Medulla oblongata (tissue), 1 donor: ENCODE results near the gene VPS35.
A peak's percentile ranks its signal among the peaks of the same experiment; 100 is the strongest.
"Not testable (repeated sequence)": the region's sequence is repeated elsewhere in the genome, so short reads cannot be mapped to it uniquely, and the experiment has no call there.

Source experiments
- DNase-seq: peaks from one replicate; pipeline ENCODE4 v3.0.0-alpha.2; 2015; ENCODE audit errors: extremely low spot score

Gene VPS35

DNA sequence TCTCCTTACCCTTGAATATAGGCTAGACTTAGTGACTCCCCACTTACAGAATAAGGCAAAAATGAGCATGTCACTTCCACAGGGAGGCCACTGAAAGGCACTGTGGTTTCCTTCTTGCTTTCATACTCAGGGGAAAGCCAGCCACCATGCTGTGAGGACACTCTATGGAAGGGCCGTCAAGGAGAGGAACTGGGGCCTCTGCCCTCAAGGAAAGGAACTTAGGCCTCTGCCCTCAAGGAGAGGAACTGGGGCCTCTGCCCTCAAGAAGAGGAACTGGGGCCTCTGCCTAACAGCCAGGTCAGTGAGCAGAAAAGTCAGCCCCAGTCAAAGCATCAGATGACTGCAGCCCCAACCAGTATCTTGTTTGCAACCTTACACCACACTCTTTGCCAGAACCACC is 30.1 kb downstream of the VPS35 start:
- DNase-seq = peak; percentile 76

DNA sequence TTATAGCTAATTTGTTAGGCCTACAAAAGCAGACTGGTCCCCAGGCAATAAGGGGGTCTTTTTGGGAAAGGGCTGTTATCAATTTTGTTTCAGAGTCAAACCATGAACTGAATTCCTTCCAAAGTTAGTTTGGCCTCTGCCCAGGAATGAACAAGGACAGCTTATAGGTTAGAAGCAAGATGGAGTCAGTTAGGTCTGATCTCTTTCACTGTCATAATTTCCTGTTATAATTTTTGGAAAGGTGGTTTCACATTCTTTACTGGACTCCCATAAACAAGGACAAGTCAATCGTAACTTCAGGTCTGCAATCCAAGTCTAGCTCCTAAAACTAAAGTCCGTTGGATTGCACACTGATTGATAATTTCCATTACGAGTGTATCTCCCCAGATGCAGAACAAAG is 37.7 kb downstream of the VPS35 start:
- DNase-seq = no peak

DNA sequence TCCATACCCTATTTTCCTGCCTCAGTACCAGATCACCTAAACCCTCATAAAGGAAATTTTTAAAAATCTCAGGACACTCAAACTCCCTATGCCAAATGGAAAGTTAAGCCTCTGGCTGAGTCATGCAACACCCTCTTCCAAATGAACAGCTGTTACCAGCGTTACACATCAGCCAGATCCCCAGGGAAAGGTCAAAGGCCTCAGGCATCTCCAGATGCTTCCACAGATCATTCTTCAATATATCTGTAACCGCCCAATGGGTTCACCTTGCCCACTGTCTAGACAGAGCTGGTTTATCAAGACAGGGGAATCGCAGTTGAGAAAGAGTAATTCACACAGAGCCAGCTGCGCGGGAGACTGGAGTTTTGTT is 38.7 kb downstream of the VPS35 start:
- no peak for DNase-seq

DNA sequence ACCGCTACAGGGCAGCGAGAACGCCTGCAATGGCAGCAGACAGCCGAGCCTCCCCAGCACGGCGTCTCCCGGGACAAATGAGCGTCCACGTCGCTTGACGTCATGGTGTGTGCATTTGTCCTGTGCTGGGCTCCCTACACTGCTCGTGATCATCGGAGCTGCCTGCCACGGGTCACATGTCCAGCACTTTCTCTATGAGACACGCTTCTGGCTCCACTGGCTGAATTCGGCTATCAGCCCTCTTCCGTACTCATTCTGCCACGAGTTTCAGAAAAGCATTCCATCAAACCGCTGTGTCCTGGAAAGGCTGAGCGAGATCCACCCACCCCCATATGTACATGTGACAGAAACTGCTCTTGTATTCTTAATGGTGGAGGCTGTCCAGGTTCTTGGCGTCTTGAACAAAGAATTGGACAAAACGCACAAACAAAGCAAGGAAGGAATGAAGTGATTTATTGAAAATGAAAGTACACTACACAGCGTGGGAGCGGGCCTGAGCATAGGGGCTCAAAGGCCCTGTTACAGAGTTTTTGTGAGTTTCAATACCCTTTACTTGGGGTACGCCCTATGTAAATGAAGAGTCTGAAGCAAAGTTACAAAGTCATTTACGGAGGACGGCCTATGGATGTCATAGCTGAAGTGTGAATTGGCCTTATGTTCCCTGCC is 39.3 kb downstream of the VPS35 start:
- peak; percentile 58 for DNase-seq

DNA sequence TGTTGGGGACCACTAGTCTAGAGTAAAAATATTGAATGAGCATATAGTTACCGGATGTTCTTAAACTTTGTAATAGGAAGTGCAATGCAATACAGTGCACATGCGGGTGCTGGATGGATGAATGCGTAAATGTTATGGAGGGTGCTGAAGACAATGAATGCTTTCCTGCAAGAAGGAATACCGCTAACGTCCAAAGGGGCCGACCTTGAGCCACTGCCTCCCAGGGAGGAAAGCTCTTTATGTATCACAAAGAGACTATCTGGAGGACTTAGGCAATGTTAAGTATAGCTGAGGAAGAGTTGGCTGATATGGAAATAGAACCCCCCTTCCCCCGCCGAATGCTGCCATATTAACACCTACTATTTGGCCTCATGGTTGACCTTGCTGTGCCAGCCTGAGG is 40.3 kb downstream of the VPS35 start:
- DNase-seq = no peak

DNA sequence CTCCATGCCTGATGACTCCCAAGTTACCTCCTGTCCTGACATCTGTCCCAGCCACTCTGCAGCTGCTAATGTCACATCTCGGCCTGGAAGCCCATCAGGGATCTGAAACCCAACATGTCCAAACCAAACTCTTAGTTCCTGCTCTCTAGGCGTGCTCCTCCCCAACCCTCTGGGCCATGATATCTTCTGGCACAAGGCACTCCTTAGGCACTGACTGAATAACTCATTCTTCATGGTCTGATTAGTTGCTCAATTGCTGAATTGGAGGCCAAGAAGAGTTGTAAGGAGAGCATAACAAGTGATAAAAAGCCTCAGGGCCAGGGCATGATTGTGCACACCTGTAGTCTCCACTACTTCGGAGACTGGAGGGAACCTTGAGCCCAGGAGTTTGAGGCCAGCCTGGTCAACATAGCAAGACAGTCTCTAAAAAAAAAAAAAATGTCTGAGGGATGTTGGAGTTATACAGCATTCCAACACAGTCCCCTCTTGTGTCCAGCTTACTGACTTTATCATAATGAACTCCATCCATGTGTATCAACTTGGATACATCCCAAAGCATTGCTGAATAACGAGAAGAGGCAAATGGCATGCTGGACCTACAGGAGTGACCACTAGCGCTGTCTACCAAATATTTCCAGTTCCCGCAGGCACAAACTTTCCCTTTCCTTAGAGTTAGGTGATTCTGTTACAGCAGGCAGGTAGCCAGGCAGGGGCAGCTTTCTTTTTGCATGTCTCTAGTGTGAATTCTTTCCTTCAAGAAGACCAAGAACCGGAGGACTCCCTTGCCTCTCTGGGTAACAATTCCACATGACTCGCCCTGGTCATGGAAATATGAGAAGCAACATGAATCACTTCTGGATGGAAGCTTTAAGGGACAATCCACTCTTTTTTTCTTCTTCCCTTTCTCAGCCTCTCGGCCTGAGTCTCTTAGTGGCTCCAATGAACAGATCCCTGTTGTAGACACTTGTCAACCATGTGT is 49.7 kb downstream of the VPS35 start:
- DNase-seq = no peak

DNA sequence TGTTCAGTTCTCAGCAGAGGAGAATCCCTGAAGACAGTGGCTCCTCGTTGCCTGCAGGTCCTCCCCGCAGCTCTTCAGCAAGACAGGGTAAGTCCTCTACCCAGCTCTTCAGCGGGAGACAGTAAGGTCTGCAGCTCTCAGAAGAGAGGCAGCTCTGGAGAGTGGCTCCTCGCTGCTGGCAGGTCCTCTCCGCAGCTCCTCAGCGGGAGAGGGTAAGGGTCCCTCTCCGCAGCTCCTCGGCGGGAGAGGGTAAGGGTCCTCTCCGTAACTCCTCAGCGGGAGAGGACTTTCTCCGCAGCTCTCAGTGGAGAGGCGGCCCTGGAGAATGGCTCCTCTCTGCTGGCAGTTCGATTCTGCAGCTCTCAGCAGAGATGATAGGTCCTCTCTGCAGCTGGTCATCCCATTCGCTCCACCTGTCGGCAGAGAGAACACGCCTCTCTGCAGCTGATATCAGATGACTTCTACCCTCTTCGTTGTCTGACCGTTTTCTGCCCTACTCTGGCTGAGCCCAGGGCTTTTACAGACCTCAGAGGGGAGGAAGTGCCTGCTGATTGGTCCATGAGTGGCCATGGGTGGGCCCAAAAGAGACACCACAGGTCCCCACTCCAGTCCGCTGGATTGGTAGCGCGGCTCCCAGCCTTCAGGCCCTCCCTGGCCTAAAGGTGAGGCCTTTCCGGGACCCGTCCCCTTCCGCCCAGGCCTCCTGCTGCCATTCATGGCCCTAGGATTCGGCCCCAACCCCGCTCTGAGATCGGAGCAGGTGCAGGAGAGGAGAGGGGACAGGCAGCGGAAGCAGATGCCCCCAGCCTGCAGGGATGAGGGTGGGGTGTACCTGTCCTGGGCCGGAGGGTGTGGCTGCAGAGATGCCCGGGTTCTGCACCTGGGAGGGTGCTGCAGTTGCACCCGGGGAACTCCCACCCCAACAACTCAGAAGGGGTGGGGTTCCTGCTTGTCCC is 55.9 kb downstream of the VPS35 start:
- DNase-seq = no peak

DNA sequence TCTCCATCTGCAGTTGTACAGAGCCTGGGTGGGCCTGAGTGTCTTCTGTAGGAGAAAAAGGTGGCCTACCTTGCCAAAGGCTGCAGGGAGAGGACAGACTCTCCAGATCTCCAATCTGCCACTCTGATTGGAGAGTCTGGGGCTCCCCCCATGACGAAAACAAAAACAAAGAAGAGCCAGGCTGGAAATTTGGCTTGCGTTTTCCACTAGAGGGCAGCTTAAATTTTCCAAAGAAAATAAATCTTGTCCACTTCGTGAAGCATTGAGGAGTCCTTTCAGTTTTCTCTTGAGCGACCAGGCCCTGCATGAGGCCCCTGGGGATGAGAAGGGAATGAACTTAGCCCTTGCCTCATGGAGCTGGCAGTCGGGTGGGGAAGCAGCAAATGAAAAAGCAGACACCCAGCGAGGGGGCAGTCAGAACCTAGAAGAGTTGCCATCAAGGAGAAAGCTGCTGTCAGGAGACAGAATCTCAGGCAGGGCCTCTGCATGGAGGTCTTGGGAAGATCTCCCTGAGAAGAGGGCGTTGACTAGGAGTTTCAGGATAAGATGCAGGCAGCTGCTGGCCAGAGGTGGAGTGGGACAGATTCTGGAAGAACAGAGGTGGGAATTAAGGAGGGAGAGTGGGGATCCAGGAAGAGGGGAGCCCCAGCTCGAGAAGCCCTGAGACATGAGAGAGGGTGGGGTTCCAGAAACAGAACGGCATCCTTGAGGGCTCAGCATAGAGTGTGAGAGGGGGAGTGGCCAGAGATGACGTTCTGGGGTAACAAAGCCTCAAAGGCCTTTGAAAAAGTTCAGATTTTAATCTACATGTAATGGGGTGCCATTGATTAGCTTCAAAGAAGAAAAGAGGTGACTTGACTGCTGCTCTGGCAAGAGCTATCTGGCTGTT is 59.4 kb downstream of the VPS35 start:
- DNase-seq = peak; percentile 27

DNA sequence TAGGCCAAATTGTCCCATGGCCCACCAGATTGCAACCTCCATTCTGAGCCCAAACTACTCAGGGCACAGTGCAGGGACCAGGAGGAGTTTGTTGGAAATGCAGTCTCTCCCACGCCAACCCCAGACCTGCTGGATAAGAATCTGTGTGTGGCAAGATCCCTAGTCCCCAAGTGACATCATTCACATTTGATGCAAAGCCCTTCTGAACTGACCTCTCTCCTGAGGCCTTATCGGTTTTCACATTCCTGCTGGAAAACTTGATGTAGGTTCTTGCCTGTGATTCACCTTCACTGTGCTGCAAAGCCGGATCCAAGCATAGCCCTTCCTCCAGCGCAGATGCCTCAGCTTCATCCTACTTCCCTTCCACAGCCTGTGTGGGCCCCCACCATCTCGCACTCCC is 61.2 kb downstream of the VPS35 start:
- DNase-seq = no peak

DNA sequence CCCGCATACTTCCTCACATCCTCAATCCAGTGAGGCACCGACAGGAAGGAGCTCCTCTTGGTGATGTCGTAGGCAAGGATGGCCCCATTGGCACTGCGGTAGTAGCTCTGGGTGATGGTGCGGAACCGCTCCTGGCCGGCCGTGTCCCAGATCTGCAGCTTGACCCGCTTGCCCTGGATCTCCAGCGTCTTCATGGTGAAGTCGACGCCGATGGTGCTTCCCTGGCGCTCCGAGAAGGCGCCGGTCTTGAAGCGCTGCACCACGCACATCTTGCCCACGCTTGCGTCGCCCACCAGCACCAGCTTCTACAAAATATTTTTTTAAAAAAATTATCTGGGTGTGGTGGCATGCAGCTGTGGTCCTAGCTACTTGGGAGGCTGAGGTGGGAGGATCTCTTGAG is 62.3 kb downstream of the VPS35 start:
- DNase-seq = not testable (repeated sequence)

DNA sequence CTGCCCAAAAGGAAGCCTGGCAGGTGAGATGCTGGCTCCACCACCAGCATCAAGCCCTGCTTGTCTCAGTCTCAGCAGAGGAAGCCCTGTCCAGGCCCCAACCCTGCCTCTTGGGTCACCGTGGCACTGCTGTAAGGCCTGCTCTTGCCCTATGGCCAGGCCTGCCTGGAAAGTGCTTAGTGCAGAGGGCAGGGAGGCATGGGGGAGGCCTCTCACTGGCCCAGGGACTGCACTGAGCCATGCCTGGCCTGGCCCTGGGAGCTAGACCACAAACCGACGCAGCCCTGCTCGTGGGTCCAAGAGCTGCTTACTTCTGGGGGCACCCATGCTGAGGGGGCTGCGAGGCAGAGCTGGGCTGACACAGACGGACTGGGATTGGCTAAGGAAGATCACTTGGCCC is 64.1 kb downstream of the VPS35 start:
- DNase-seq = not testable (repeated sequence)

DNA sequence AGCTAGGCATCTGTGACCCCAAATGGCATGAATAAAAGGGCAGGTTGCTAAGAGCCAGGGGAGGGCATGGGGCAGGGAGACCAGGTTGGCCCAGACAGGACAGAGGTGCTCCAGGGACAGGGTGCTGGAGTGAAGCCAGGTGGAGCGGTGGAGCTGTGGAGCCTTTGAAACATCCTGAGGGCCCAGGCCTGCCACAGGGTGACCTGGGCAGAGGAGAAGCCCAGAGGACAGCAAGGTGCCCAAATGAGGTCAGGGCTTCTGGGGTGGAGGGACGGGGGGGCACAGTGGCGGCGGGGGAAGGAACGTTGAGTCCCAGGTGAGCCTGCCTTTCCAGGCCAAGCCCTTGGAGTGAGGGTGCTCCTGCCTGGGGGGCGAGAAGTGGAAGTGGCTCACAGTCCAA is 65.3 kb downstream of the VPS35 start:
- DNase-seq = not testable (repeated sequence)

DNA sequence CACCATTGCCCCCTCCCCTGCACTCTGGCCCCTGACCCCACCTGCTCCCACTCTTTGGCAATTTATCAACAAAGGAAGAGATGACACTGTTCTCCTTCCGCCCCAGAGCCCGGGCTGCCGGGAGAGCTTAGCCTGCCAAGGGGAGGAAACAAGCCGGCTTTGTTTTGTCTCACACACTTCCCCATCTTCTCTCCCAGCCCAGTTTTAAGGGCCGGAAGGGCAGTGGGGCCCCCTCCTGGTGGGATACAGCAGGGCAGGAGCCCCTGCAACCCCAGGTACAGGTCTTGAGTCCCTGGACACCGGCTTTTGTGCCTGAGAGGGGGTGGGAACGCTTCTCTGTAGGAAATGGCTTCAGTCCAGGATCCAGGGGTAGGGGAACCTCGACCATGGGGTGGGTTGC is 65.7 kb downstream of the VPS35 start:
- not testable (repeated sequence) for DNase-seq

DNA sequence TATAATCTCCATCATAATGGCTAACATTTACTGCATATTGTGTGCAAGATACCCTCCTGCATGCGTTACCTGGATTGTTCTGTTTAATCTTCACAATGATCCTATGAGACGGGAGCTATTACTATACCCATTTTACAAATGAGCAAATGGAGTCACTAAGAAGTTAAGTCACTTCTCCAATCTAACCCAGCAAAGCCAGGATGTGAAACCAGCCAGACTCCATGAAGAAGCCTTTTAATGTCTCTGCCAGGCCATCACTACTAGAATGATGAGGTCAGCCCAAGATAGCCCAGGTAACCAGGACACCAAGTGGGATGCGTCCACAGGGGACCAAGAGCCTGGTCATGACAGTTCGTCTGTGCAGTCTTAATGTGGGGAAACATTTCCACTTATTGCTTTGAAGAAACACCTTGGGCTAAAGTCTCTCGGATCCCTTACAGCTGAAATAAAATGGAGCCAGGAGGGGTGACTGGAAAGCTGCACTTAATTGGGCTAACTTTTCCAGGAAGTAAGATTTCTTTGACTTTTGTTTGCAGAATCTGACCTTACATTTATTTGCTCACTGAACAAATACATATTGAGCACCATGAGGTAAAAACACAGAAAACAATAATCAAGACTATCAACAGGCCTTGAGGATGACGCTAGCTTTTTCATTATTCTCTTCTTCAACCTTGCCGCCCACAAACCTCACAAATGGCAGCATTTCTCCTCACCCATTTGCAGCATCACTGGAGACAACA is 66.9 kb downstream of the VPS35 start:
- DNase-seq = no peak

DNA sequence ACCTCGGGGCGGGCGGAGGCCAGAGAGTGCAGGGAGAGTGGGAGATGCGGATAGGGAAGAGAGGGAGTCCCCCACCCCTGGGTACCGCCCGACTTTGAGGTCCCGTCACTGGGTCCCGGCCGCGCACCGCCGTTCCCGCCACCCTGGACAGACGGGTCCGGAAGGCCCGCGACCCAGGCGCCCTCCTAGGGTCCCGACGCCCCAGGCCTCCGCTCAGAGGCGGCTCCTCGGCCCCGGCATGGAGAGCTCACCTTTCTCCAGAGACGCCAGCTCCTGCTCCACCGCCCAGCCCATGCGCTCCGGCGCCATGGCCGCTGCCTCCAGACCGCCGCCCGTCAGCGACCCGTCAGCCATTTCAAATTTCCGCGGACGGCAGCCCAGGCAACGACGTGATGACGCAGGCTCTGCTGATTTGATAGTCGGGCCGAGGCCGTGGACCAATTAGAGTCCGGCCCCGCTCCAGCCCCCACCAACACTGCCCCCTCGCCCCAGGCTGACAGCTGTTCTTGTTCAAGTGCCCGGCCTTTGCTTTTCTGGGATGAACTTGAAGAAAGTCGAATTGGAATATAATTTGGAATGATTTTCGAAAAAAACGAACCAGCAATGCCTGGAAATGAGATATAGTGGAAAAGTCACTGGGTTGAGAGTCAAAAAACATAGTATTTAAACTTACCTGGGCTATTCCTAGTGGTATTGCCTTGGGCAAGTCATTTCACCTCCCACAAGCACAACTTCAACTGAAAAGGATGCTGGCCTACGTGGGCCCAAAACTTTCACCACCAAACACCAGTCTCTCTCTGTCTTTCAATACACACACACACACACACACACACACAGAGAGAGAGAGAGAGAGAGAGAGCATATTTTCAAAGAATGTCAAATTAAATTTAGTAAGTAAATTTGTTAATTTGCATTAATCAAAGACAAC is 67.7 kb downstream of the VPS35 start, which contains the start of gene SHCBP1:
SHCBP1 (minus strand) TSS at position 374 of the 928 bp plus-strand sequence; CDS start at position 354, 20 bp downstream.
- DNase-seq = peak; percentile 86

DNA sequence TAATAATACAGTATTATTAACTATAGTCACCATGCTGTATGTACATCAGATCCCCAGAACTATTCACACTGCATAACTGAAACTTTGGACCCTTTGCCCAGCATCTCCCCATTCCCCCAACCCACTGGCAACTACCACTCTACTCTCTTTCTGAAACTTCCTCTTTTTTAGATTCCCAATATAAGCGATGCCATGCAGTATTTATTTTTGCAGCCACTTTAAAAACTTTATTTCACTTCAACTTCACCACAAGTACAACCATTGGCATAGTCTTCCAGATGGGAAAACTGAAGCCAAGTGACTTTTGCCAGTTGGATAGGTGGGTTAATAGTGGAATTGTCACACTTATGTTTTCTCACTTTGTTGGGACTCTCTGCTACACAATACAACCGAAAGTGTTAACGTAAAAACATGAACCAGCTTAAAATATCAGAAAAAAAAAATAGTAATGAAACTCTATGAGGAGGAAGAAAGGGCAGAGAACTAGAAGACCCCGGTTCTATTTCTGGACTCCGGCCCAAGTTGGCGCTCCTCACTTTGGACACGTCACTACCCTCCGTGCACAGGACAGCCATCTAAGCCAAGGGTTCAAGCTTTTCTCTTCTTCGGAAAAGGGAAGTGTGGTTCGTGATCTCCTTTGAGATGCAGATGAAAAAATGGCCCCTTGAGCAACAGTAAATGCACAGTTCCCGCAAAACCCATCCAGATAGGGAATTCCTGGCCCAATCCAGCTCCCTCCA is 68.5 kb downstream of the VPS35 start:
- peak; percentile 8 for DNase-seq

DNA sequence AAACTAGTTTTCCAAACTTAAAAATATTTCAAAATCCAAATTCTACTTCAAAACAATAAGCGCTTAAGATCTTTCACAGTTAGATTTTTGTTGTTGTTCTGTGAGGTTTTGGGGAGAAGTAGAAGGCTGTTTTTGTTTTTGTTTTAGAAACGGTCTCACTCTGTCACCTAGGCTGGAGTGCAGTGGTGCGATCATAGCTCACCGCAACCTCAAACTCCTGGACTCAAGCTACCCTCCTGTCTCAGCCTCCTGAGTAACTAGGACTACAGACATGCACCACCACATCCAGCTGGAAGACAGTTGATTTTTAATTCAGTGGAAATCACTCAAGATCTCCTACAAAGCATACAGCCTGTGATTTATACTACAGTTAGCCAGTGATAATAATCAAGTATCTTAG is 70.5 kb downstream of the VPS35 start:
- DNase-seq = no peak

DNA sequence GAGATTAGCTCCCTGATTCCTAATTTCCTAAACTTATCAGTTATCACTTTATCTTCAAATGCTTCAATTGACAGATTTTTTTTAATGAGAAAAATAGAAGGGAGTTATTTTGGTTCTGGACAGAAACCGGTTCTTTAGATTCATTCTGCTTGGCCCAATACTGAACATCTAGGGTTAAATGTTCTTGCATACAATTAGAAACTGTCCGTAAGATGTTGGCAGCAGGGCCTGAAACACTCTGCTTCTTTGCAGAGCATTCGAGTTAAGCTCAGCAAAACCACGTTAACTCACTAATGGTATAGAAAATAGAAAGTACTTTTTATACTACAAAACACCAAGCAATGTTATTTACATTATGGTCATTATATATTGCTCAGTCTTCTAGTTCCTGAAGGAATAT is 75.0 kb downstream of the VPS35 start:
- DNase-seq = no peak
